NCI-H2081 (cell line): ENCODE measurements around the gene PRSS27.
A peak's percentile ranks its signal among the peaks of the same experiment; 100 is the strongest.

Experiments used
- DNase-seq, 2 experiments: peaks; one replicate each; lab custom pipeline; 2025; lab: John Stamatoyannopoulos, UW

The PRSS27 gene

GRCh38 chr16:2720064-2720457, at the start of gene PRSS27:
PRSS27 (minus strand) TSS chr16:2720224; CDS start chr16:2720160, 64 bp downstream.
- no peak for DNase-seq

- no peak for DNase-seq
Observed at GRCh38 chr16:2769675-2770056, 49.6 kb upstream of the PRSS27 start.

GRCh38 chr16:2769100-2769529, 49.1 kb upstream of the PRSS27 start:
- no peak for DNase-seq

- no peak for DNase-seq
Observed at GRCh38 chr16:2768403-2769089, 48.5 kb upstream of the PRSS27 start.

GRCh38 chr16:2767891-2768290, 47.9 kb upstream of the PRSS27 start:
- no peak for DNase-seq

- DNase-seq, result no peak
Observed at GRCh38 chr16:2767140-2767731, 47.2 kb upstream of the PRSS27 start.

GRCh38 chr16:2766430-2767139, 46.6 kb upstream of the PRSS27 start:
- DNase-seq, result no peak

- DNase-seq, result no peak
Observed at GRCh38 chr16:2765462-2766404, 45.7 kb upstream of the PRSS27 start.

- no peak for DNase-seq
Observed at GRCh38 chr16:2764718-2765117, 44.7 kb upstream of the PRSS27 start.

GRCh38 chr16:2763173-2763572, 43.1 kb upstream of the PRSS27 start:
- no peak for DNase-seq

GRCh38 chr16:2762711-2763110, 42.7 kb upstream of the PRSS27 start:
- DNase-seq, result no peak

GRCh38 chr16:2761886-2762583, 42.0 kb upstream of the PRSS27 start:
- no peak for DNase-seq

GRCh38 chr16:2761472-2761871, 41.4 kb upstream of the PRSS27 start:
- DNase-seq, result no peak

GRCh38 chr16:2757344-2757743, 37.3 kb upstream of the PRSS27 start:
- no peak for DNase-seq

GRCh38 chr16:2756288-2757015, 36.4 kb upstream of the PRSS27 start:
- DNase-seq, result no peak

- DNase-seq, result no peak
Observed at GRCh38 chr16:2755158-2755557, 35.1 kb upstream of the PRSS27 start.

- no peak for DNase-seq
Observed at GRCh38 chr16:2753733-2754020, 33.7 kb upstream of the PRSS27 start.

- DNase-seq, result peak; percentile 76 to 85
Observed at GRCh38 chr16:2752850-2753732, 33.1 kb upstream of the PRSS27 start.

GRCh38 chr16:2752035-2752849, 32.2 kb upstream of the PRSS27 start, which contains the start of gene SRRM2:
SRRM2 (plus strand) TSS chr16:2752638; CDS start chr16:2756365, 3,727 bp downstream.
- peak; percentile 92 to 97 for DNase-seq
